Measurements from ENCODE around the gene CDC26.
A peak's percentile ranks its signal among the peaks of the same experiment; 100 is the strongest.
"Not testable (repeated sequence)": the region's sequence is repeated elsewhere in the genome, so short reads cannot be mapped to it uniquely, and the experiment has no call there.

CDC26 gene

DNA sequence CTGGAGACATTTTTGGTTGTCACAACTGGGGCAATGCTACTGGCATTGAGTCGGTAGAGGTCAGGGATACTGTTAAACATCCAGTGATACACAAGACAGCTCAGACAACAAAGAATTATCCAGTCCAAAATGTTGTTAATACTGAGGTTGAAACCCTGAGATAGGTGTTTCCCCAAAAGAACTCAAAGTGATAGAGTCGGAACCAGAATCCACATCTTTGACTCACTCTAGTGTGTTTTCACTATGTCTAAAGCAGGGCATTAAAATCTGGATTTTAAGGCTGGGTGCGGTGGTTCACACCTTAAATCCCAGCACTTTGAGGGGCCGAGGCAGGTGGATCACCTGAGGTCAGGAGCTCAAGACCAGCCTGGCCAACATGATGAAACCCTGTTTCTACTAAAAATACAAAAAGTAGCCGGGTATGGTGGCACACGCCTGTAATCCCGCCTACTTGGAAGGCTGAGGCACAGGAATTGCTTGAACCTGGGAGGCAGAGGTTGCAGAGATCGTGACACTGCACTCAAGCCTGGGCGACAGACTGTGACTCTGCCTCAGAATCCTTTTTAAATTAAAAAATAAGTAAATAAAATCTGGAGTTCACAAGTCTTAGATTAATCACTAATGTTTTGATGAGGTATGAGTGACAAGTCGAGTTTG is 37.0 kb downstream of the CDC26 start:
- DNase-seq (ENCODE audit: low read depth), result no peak

DNA sequence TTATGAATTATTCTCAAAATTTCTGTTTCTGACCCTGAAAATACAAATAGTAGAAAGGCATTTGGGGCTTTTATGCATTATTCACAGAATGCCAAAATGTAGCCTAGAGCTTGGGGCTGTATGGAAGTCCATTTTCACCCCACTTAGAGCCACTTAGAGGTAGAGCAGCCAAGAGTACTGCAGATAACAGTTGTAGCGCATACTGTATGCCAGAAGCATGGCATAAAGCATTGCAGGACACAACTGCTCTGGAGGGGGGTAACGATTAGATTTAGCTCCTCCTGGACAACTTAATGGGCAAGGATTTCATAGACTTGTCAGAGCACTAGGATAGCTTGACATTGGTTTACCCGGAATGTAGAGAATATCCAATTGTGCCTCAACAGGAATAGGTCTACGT is 38.3 kb downstream of the CDC26 start:
- DNase-seq (ENCODE audit: low read depth), result no peak

DNA sequence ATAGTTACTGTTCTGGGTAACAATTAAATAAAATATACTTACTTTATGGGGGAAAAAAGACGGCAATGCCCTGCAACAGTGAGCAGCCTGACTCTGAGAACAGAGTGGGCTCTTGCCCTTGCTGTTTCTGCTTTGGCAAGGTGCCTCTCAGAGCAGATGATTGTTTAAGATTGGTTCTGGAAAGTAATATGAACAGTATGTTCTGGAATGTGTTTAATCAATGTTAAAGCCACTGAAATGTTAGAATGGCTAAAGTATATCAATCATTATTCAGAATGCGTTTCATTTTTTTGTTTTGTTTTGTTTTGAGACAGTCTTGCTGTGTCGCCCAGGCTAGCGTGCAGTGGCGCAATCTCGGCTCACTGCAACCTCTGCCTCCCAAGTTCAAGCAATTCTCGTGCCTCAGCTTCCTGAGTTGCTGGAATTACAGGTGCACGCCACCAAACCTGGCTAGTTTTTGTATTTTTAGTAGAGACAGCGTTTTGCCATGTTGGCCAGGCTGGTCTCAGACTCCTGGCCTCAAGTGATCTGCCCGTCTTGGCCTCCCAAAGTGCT is 39.6 kb downstream of the CDC26 start:
- not testable (repeated sequence) for DNase-seq (ENCODE audit: low read depth)

DNA sequence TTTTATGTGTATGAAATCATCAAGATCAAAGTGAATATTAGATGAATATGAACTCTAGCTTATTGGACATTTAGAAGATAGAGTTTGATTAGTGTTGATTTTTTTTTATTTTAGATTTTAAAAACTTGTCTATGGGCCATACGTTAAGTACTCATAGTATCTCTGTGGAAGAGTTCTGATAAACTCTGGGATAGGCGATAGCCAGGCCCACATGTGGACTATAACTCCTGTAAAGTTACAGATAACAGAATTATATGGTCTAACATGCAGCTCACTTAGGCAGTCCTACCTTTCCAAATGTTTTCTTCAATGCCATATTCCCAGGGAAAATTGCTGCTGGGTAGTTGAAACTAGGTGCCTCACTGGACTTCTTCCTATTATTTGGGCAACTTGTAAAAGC is 43.7 kb downstream of the CDC26 start:
- DNase-seq (ENCODE audit: low read depth), result no peak

DNA sequence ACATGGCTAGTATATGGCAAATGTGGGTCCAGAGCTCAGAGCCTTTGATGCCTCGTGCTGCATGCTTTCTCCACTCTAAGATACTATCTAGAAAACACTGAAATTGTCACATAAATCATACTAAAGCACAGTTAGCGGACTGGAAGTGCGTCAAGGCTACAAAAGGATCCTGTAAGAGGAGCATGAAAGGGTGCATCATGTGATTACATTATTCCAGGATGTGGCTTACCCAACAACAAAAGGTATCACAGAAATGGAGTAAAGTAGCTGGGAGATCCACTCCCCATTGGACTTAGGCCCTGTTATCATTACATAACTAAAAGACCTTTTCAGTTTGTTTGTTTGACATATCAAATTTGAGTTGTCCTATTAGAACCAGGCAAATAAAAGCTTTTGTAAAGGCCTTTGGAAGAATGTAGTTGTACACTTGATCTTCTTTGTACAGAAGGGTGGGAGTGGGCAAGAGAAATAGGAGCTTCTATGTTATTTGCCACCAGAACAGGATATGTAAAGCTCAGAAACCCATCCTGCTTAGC is 47.2 kb downstream of the CDC26 start:
- DNase-seq (ENCODE audit: low read depth), result no peak

DNA sequence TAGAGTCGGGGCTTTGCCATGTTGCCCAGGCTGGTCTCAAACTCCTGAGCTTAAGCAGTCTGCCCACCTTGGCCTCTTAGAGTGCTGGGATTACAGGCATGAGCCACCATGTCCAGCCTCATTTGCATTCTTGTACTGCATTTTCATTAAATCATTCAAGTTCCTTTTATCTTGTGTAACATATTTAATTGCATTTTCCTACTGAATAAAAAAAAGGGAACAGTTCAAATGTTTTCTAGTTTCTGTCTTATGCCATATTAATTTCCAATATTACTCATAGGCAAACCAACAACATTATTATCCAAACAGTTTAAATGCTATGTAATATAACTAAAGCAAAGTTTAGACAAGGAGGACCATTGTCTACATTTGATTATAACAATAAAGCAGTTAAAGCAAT is 47.9 kb downstream of the CDC26 start:
- DNase-seq (ENCODE audit: low read depth), result no peak

DNA sequence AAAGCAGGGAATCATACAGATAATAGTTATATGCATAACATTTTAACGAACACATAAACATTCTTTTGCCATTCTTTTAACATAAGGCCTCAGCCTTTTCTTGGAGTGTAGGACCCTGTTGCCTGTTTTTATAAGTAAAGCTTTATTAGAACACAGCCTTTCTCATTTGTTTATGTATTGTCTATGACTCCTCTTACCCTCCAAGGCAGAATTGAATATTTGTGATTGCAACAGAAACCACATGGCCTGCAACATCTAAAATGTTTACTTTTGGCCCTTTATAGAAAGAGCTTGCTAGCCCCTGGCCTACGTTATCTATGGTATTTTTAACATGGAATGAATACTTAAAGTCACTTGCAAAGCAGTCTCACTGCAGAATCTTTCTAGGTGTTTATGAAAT is 51.4 kb downstream of the CDC26 start:
- DNase-seq (ENCODE audit: low read depth), result no peak

DNA sequence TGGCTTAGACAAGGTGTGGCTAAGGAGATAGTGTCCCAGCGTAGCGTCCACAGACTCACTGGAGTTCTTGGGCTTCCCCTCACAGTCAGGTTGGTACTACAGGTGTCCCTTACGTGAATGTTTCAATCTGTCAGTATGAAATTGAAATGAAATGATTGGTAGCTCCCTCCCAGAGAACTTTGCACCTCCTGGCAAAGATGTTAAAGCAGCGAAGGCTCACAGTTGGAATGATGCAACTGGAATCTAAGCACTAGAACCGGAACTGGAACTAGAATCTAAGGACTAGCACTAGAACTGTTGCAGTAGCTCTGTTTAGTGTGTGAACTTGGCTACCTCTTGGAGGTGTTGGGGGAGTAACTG is 52.9 kb downstream of the CDC26 start:
- DNase-seq (ENCODE audit: low read depth), result no peak

DNA sequence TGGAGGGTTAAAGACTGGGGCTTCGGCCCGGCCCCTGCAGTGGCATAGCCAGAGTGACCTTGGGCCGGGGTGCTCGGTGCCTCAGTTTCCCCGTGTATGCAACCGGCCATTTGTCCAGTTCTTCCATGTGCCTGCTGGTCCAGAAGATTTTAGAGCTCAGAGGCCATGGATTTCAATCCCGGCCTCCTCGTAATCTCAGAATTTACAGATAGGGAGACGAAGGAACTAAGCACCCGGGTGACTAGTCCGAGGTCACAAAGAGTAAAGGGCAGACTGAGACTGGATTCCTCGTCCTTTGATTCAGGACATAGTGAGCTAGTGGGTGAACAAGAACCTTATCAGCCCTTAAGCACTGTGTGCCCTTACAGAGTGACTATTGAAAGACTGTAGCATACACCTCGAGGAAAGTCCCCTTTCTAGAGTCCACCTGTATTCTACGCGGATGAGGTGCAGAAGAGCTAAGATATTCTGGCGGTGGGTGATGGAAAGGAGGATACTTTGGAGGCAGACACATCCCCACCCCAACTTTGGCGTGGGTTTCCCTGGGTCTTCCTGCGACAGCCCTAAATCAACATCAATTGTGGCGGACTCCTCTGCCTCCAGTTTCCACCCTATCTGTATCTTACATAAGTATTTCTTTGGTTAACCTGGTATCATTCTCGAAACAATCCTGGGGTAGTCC is 53.4 kb downstream of the CDC26 start:
- DNase-seq (ENCODE audit: low read depth), result no peak

DNA sequence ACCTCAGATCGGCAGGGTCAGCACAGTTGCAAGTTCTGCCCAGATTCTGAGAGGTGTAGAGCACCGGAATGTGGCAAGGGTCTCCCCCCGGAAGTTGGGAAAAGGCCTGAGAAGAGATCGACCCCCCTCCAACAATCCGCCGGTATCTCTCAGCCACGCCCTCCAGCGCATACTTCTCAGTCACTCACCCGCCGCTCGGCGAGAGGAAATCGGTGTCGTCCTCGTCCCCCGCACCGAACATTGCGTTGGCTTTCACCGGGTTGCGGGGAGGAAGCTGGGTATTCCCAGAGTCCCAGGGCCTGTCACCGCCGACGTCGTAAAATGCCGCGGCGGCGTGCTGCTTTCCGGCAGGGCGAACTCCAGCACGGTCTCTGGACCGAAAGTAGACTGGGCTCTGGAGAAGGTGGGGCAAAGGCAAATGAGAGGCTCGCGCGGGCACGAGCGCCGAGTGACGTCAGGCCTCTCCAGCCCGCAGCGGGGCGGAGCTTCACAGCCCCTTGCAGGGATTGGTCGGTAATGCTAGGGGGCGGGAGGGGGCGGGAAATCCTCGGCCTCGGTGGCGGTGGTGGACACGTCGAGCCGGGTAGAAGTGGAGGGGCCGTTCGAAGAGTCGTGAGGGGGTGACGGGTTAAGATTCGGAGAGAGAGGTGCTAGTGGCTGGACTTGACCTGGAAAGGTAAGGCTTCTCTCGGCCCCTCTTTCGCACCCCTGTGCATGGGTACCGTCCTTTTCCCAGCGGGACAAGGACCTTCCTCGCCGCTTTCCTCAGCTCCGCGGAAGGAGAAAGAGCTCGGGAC is 54.2 kb downstream of the CDC26 start, which contains the start of the genes FKBP15 and SLC31A1:
TSS of gene FKBP15 (minus strand) at position 275 of the 797 bp plus-strand sequence. CDS start at position 241, 34 bp downstream.
TSS of gene SLC31A1 (plus strand) at position 542 of the 797 bp plus-strand sequence. CDS start 34,605 bp downstream, outside the sequence.
- DNase-seq (ENCODE audit: low read depth), result peak; percentile 97

DNA sequence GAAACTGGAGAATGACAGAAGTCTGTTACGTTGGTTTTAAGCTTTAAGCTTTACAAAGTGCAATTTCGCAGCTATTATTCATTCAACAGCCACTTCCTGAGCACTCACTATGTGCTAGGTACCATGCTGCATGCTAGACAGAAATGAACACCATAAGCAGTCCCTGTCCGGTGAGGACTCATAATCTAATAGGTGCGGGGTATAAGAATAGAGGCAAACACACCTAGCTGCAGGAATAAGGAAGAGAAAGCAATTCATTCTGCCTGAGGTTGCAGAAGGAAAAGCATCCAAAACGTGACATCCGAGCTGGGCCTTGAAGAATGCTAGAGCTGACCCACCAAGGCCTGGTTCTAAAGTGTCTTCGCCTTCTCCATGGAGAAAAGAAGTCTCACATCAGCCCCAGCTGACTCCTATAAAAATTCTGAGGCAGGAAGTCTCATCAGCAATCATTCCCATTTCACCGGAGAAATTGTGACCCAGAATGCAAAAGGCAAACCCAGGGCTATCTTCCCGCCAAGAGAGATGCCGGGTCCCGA is 54.8 kb downstream of the CDC26 start:
- DNase-seq (ENCODE audit: low read depth), result no peak

DNA sequence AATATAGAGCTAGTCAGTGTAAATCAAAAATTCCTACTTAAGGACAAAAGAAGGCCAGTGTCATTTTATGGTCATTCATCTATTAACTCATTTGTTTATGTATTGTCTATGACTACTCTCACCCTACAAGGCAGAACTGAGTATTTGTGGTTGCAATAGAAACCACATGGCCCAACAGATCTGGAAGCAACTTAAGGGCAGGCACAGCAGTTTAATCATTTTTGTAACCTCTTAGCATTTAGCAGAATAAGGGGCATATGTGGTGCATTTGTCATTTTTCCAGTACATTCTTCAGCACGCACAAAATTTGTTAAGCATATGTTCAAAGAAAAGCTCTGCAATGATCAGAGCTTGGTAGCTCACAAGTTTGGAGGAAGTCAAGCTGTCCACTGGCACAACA is 55.4 kb downstream of the CDC26 start:
- no peak for DNase-seq (ENCODE audit: low read depth)

DNA sequence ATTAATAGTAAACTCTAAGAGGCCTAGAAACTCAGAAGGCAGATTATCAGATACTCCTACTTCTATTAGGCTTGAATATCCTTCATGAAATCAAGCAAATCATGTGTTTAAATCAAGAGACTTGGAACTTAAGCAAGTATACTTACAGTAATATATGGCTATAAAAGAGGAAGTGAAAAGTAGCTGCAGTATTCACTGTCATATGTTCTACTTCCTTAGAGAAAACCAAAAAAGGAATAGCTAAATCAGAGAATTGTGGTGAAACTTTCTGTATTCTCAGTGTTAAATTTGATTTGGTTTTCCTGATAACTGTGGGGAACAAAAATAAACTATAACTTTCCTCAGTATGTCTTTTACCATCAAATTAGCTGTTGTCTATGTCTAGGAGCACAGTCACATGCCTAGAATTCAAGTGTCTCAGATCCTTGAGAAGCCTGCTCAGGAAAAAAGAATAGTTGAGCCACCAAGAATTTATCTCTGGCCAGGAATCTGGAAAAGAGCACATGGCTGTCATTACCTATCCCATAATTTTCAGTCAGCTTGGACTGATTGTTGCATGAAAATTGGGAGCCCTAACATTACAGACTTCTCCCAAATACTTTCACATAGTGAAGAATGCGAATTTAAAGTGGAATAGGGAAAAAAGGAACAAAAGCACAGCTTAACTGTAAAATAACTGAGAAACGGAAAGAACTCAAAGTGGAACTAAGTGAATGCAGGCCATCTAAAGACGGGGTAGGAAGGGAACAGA is 56.0 kb downstream of the CDC26 start:
- no peak for DNase-seq (ENCODE audit: low read depth)
